Adipocyte (in vitro differentiated cells): ENCODE data around the gene MIAT.

Experiments used
- DNase-seq: peaks from one replicate; pipeline ENCODE4 v3.0.0-alpha.2; 2015; ENCODE audit warnings: low read depth
- H3K27me3 ChIP-seq: replicated peaks from 2 replicates; pipeline ENCODE4 v1.7.0; 2013; ENCODE audit warnings: mild to moderate bottlenecking, low read length, moderate library complexity; ENCODE audit not compliant: control insufficient read depth, insufficient read depth
- H3K36me3 ChIP-seq: 2 replicates; pipeline ENCODE4 v1.7.0; 2013; ENCODE audit warnings: low read length, mild to moderate bottlenecking, moderate library complexity; ENCODE audit not compliant: control insufficient read depth, insufficient read depth, severe bottlenecking
- H3K4me1 ChIP-seq: 2 replicates; pipeline ENCODE4 v1.7.0; 2013; ENCODE audit warnings: mild to moderate bottlenecking, low read length, moderate library complexity; ENCODE audit not compliant: control insufficient read depth, insufficient read depth
- H3K4me3 ChIP-seq: 2 replicates; pipeline ENCODE4 v1.7.0; 2013; ENCODE audit warnings: mild to moderate bottlenecking, low read length, moderate library complexity
- H3K9ac ChIP-seq: 2 replicates; pipeline ENCODE4 v1.7.0; 2013; ENCODE audit warnings: mild to moderate bottlenecking, low read length, moderate library complexity
- H3K9me3 ChIP-seq: 2 replicates; pipeline ENCODE4 v1.7.0; 2013; ENCODE audit warnings: mild to moderate bottlenecking, low read length, moderate library complexity; ENCODE audit not compliant: control insufficient read depth

The MIAT gene

GRCh38 chr22:26718905-26719304, 61.5 kb downstream of the MIAT start:
- H3K4me1 ChIP-seq, result peaks cover 19% of the 10 kb centered on the region
- no peaks in the 10 kb centered on the region for H3K27me3 ChIP-seq
- no peaks in the 10 kb centered on the region for H3K9me3 ChIP-seq
- peak; percentile 82 for DNase-seq
- peaks cover 3% of the 10 kb centered on the region for H3K36me3 ChIP-seq
- H3K4me3 ChIP-seq, result no peak overlapping the region
- H3K9ac ChIP-seq, result peak overlapping the region; percentile 18

GRCh38 chr22:26722159-26722558, 64.8 kb downstream of the MIAT start:
- Histone ChIP-seq H3K4me1 (peaks cover 26% of the 10 kb centered on the region), H3K9ac (no peak overlapping the region), H3K9me3 (no peaks in the 10 kb centered on the region), H3K4me3 (no peak overlapping the region), H3K36me3 (peaks cover 3% of the 10 kb centered on the region), H3K27me3 (no peaks in the 10 kb centered on the region)
- peak; percentile 42 for DNase-seq

GRCh38 chr22:26724414-26724813, 67.0 kb downstream of the MIAT start:
- no peaks in the 10 kb centered on the region for H3K27me3 ChIP-seq
- peaks cover 23% of the 10 kb centered on the region for H3K4me1 ChIP-seq
- no peak for DNase-seq
- no peak overlapping the region for H3K4me3 ChIP-seq
- H3K36me3 ChIP-seq, result peaks cover 3% of the 10 kb centered on the region
- no peaks in the 10 kb centered on the region for H3K9me3 ChIP-seq
- H3K9ac ChIP-seq, result no peak overlapping the region

GRCh38 chr22:26725012-26725676, 67.8 kb downstream of the MIAT start:
- Histone ChIP-seq H3K27me3 (no peaks in the 10 kb centered on the region), H3K4me3 (no peak overlapping the region), H3K4me1 (peaks cover 23% of the 10 kb centered on the region), H3K9ac (no peak overlapping the region), H3K9me3 (no peaks in the 10 kb centered on the region), H3K36me3 (peaks cover 3% of the 10 kb centered on the region)
- peak; percentile 58 for DNase-seq
